Mononuclear cell (primary cell): ENCODE data around the gene PLCD1. TPM values are rescaled to one million over a fixed set of nuclear protein-coding genes. Genes with fewer than 3 reads are reported as not detected.
A peak's percentile ranks its signal among the peaks of the same experiment; 100 is the strongest.

ENCODE experiments used
- H3K27me3 ChIP-seq: 2 replicates; pipeline ENCODE4 v1.6.0; 2011; ENCODE audit warnings: low read length, control low read depth; ENCODE audit not compliant: insufficient read depth
- H3K4me1 ChIP-seq: 2 replicates; pipeline ENCODE4 v1.5.1; 2011; ENCODE audit warnings: mild to moderate bottlenecking, low read length, control low read depth; ENCODE audit not compliant: insufficient read depth
- H3K4me3 ChIP-seq: 2 replicates; pipeline ENCODE4 v1.5.1; 2011; ENCODE audit warnings: mild to moderate bottlenecking, low read length, moderate library complexity
- H3K9me3 ChIP-seq: 2 replicates; pipeline ENCODE4 v1.5.1; 2011; ENCODE audit warnings: low read depth, mild to moderate bottlenecking, control low read depth, low read length
- total RNA-seq: library from RNA; depleted of rRNA; stranded (reverse); fragments of >200 nt; gene quantifications from one replicate; pipeline ENCODE4 v1.2.3, GENCODE V29; 2012

PLCD1 gene
- total RNA-seq, 1 donor, result 18.1 TPM

DNA sequence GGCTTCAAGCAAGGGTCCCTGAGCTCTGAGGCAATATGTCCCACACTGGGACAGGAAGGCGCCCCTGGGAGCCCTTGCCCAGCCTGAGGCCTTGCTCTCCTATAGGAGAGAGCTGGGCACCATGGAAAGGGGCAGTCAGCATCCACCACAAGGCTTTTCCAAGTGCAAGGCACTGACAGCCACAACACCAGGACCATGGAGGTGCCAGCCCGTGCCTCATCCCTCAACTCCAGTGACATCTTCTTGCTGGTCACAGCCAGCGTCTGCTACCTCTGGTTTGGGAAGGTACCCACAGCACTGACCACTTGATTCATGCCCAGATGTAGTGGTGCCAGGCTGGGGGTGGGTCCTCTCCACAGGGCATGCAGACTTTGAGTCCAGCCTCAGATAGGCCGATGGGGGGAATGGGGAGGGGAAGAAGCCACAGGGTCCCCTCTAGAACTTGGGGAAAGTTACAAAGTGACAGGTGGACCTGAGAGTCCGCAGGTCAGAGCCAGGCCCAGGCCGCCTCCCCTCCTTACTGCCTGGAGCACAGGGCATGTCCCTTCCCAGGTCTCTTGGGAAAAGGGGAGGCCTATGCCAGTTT, 27.1 kb downstream of the PLCD1 start:
- Histone ChIP-seq H3K4me1 (peaks cover 21% of the 10 kb centered on the region), H3K9me3 (no peaks in the 10 kb centered on the region), H3K4me3 (no peak overlapping the region), H3K27me3 (no peaks in the 10 kb centered on the region)

DNA sequence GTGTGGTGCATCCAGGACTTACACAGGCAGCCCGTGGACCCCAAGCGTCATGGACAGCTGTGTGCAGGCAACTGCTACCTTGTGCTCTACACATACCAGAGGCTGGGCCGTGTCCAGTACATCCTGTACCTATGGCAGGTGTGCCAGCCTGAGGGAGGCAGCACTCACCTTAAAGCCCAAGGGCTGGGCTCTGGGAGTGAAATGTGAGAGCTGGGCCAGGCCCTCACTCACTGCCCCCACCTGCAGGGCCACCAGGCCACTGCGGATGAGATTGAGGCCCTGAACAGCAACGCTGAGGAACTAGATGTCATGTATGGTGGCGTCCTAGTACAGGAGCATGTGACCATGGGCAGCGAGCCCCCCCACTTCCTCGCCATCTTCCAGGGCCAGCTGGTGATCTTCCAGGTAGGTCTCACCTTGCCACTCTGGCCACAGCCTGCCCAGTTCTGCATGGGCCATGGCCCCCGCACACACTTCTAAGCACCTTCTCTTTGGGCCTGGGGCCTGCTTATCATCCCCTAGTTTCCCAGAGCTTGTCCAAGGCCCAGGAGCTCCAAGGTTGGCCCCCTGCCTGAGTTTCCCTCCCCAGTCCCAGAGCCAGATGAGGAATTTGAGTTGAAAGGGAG, 27.9 kb downstream of the PLCD1 start:
- H3K27me3 ChIP-seq, result no peaks in the 10 kb centered on the region
- no peak overlapping the region for H3K4me3 ChIP-seq
- peaks cover 28% of the 10 kb centered on the region for H3K4me1 ChIP-seq
- H3K9me3 ChIP-seq, result no peaks in the 10 kb centered on the region

DNA sequence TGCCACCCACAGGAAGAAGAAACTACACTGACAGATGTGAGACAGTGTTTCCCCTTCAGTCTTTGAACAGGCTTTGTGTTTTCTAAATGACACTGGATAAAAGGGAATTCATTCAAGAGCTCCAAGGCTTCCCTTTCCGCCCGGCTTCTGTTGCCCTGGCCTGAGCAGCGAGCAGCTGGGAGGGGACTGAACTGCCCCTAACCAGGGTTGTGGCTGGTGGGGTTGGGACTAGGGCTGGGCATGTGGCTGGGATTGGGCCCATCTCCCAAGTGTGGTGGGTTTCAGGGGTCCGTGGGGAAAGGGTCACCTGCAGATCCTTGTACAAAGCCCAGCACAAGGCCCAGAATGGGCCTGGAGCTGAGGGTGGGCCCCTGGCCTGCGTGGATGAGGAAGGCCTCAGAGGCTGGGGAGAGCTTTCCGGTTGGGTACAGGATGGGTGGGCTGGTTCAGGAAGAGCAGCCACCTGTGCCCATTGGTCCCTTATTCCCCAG, 28.4 kb downstream of the PLCD1 start:
- no peak overlapping the region for H3K4me3 ChIP-seq
- no peaks in the 10 kb centered on the region for H3K27me3 ChIP-seq
- peaks cover 34% of the 10 kb centered on the region for H3K4me1 ChIP-seq
- no peaks in the 10 kb centered on the region for H3K9me3 ChIP-seq

GRCh38 chr3:38000242-38000916, 29.1 kb downstream of the PLCD1 start:
- H3K27me3 ChIP-seq, result no peaks in the 10 kb centered on the region
- H3K4me3 ChIP-seq, result no peak overlapping the region
- no peaks in the 10 kb centered on the region for H3K9me3 ChIP-seq
- H3K4me1 ChIP-seq, result peaks cover 40% of the 10 kb centered on the region

GRCh38 chr3:37999836-38000235, 29.6 kb downstream of the PLCD1 start:
- H3K9me3 ChIP-seq, result no peaks in the 10 kb centered on the region
- peaks cover 43% of the 10 kb centered on the region for H3K4me1 ChIP-seq
- H3K4me3 ChIP-seq, result no peak overlapping the region
- H3K27me3 ChIP-seq, result no peaks in the 10 kb centered on the region

- Histone ChIP-seq H3K4me3 (no peak overlapping the region), H3K9me3 (no peaks in the 10 kb centered on the region), H3K27me3 (no peaks in the 10 kb centered on the region), H3K4me1 (peaks cover 54% of the 10 kb centered on the region)
These were observed 31.6 kb downstream of the PLCD1 start for GRCh38 chr3:37997791-37998370.

GRCh38 chr3:37997342-37997741, 32.1 kb downstream of the PLCD1 start:
- no peaks in the 10 kb centered on the region for H3K27me3 ChIP-seq
- no peaks in the 10 kb centered on the region for H3K9me3 ChIP-seq
- H3K4me3 ChIP-seq, result no peak overlapping the region
- peaks cover 54% of the 10 kb centered on the region for H3K4me1 ChIP-seq

- H3K4me1 ChIP-seq, result peaks cover 54% of the 10 kb centered on the region
- H3K27me3 ChIP-seq, result no peaks in the 10 kb centered on the region
- no peak overlapping the region for H3K4me3 ChIP-seq
- H3K9me3 ChIP-seq, result no peaks in the 10 kb centered on the region
These were observed 32.6 kb downstream of the PLCD1 start for GRCh38 chr3:37996785-37997301.

- H3K4me3 ChIP-seq, result no peak overlapping the region
- no peaks in the 10 kb centered on the region for H3K9me3 ChIP-seq
- no peaks in the 10 kb centered on the region for H3K27me3 ChIP-seq
- H3K4me1 ChIP-seq, result peaks cover 54% of the 10 kb centered on the region
These were observed 33.5 kb downstream of the PLCD1 start for GRCh38 chr3:37995652-37996641.

GRCh38 chr3:37994639-37994972, 34.8 kb downstream of the PLCD1 start:
- H3K4me1 ChIP-seq, result peaks cover 54% of the 10 kb centered on the region
- peak overlapping the region; percentile 69 for H3K4me3 ChIP-seq
- no peaks in the 10 kb centered on the region for H3K9me3 ChIP-seq

DNA sequence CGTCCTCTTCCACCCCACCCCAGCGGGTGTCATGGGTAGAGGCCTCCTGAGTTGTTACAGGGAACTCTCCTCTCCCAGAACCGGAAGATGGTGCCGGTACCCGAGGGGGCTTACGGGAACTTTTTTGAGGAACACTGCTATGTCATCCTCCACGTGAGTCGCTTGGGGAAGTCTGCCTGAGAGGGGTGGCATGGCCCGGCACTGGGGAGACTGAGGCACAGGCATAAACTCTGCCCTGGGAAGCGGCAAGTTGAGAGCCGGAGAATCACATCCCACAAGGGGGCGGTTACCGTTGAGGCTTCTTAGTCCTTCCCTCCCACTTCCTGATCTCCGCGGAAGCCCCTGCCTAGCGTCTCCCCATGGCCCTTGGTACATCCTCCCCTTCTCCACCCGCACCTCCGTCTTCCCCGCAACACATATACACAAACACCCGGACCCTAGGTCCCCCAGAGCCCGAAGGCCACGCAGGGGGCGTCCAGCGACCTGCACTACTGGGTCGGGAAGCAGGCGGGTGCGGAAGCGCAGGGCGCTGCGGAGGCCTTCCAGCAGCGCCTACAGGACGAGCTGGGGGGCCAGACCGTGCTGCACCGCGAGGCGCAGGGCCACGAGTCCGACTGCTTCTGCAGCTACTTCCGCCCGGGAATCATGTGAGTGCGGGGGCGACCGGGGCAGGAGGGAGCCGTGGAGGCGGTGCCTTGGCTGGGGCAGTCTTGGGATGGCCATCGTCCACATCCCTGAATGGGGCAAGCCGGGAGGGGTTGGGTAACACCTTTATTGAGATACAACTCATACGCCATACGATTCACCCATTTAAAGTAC, 35.4 kb downstream of the PLCD1 start:
- H3K4me1 ChIP-seq, result peaks cover 53% of the 10 kb centered on the region
- H3K4me3 ChIP-seq, result peak overlapping the region; percentile 69
- no peaks in the 10 kb centered on the region for H3K27me3 ChIP-seq
- H3K9me3 ChIP-seq, result no peaks in the 10 kb centered on the region

More at GRCh38 chr3:37994639-37994972, 34.8 kb downstream of the PLCD1 start:
- no peaks in the 10 kb centered on the region for H3K27me3 ChIP-seq

GRCh38 chr3:37993460-37993819, 36.0 kb downstream of the PLCD1 start:
- no peaks in the 10 kb centered on the region for H3K9me3 ChIP-seq
- peak overlapping the region; percentile 69 for H3K4me3 ChIP-seq
- H3K27me3 ChIP-seq, result no peaks in the 10 kb centered on the region
- H3K4me1 ChIP-seq, result peaks cover 55% of the 10 kb centered on the region

DNA sequence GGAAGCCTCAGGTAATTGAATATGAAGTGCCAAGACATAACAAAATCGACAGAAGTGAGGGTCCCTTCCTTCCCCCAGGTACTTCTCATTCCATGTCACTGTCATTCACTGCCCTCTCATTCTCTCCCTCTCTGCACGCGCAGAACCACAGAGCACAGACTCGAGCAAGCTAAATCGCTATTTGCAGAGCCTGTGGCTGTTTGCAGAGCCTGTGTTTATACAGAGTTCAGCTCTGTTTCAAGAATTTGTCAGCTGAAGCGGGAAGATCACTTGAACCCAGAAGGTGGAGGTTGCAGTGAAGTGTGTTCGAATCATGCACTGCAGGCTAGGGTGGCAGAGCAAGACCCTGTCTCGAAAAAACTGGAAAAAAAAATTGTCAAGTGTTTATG, 36.4 kb downstream of the PLCD1 start:
- H3K4me3 ChIP-seq, result no peak overlapping the region
- H3K9me3 ChIP-seq, result no peaks in the 10 kb centered on the region
- no peaks in the 10 kb centered on the region for H3K27me3 ChIP-seq
- H3K4me1 ChIP-seq, result peaks cover 55% of the 10 kb centered on the region
